ENCODE results near the gene NOL6.
"Not testable (repeated sequence)": the region's sequence is repeated elsewhere in the genome, so short reads cannot be mapped to it uniquely, and the experiment has no call there.

DNA sequence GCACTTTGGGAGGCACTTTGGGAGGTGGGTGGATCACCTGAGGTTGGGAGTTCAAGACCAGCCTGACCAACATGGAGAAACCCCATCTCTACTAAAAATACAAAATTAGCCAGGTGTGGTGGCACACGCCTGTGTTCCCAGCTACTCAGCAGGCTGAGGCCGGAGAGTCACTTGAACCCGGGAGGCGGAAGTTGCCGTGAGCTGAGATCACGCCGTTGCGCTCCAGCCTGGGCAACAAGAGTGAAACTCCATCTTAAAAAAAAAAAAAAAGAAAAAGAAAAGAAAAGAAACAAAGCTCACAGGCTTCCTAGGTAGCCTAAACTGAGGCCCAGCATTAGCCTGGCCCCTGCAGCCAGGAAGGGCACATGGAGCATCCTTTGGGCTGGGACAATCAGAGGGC lies 18.3 kb downstream of the NOL6 start:
- TF ChIP-seq, protein P1, sequence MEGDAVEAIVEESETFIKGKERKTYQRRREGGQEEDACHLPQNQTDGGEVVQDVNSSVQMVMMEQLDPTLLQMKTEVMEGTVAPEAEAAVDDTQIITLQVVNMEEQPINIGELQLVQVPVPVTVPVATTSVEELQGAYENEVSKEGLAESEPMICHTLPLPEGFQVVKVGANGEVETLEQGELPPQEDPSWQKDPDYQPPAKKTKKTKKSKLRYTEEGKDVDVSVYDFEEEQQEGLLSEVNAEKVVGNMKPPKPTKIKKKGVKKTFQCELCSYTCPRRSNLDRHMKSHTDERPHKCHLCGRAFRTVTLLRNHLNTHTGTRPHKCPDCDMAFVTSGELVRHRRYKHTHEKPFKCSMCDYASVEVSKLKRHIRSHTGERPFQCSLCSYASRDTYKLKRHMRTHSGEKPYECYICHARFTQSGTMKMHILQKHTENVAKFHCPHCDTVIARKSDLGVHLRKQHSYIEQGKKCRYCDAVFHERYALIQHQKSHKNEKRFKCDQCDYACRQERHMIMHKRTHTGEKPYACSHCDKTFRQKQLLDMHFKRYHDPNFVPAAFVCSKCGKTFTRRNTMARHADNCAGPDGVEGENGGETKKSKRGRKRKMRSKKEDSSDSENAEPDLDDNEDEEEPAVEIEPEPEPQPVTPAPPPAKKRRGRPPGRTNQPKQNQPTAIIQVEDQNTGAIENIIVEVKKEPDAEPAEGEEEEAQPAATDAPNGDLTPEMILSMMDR (IDR thresholded peaks at IDR 0.05): not testable (repeated sequence)
- TF ChIP-seq, protein P2, sequence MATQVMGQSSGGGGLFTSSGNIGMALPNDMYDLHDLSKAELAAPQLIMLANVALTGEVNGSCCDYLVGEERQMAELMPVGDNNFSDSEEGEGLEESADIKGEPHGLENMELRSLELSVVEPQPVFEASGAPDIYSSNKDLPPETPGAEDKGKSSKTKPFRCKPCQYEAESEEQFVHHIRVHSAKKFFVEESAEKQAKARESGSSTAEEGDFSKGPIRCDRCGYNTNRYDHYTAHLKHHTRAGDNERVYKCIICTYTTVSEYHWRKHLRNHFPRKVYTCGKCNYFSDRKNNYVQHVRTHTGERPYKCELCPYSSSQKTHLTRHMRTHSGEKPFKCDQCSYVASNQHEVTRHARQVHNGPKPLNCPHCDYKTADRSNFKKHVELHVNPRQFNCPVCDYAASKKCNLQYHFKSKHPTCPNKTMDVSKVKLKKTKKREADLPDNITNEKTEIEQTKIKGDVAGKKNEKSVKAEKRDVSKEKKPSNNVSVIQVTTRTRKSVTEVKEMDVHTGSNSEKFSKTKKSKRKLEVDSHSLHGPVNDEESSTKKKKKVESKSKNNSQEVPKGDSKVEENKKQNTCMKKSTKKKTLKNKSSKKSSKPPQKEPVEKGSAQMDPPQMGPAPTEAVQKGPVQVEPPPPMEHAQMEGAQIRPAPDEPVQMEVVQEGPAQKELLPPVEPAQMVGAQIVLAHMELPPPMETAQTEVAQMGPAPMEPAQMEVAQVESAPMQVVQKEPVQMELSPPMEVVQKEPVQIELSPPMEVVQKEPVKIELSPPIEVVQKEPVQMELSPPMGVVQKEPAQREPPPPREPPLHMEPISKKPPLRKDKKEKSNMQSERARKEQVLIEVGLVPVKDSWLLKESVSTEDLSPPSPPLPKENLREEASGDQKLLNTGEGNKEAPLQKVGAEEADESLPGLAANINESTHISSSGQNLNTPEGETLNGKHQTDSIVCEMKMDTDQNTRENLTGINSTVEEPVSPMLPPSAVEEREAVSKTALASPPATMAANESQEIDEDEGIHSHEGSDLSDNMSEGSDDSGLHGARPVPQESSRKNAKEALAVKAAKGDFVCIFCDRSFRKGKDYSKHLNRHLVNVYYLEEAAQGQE (IDR thresholded peaks at IDR 0.05): not testable (repeated sequence)
- not testable (repeated sequence) for TF ChIP-seq POLR2A (IDR thresholded peaks at IDR 0.05; ENCODE audit: low read length); RAD21 (conservative IDR thresholded peaks at IDR 0.05 in 1 of 2, IDR thresholded peaks at IDR 0.05 in 1 of 2); SMC3 (IDR thresholded peaks at IDR 0.05)
- TF ChIP-seq, protein P3, sequence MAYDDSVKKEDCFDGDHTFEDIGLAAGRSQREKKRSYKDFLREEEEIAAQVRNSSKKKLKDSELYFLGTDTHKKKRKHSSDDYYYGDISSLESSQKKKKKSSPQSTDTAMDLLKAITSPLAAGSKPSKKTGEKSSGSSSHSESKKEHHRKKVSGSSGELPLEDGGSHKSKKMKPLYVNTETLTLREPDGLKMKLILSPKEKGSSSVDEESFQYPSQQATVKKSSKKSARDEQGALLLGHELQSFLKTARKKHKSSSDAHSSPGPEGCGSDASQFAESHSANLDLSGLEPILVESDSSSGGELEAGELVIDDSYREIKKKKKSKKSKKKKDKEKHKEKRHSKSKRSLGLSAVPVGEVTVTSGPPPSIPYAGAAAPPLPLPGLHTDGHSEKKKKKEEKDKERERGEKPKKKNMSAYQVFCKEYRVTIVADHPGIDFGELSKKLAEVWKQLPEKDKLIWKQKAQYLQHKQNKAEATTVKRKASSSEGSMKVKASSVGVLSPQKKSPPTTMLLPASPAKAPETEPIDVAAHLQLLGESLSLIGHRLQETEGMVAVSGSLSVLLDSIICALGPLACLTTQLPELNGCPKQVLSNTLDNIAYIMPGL (CRISPR knock-in tag; IDR thresholded peaks at IDR 0.05; ENCODE audit: borderline replicate concordance): not testable (repeated sequence)
